ENCODE data around the gene RAP2A. TPM values are rescaled to one million over a fixed set of nuclear protein-coding genes. Genes with fewer than 3 reads are reported as not detected.
A peak's percentile ranks its signal among the peaks of the same experiment; 100 is the strongest.

RAP2A gene
- total and polyA plus RNA-seq, 2 donors (not counting 1 experiment from before 2014, with no cell fraction given): 31.4 to 35.0 TPM

- no peak for DNase-seq (ENCODE audit: low read depth in 2 of 2)
- Histone ChIP-seq H2AFZ (ENCODE audit: low read length) (no peak overlapping the region), H3K4me2 (ENCODE audit: extremely low read depth, insufficient read depth, low read length) (no peak overlapping the region), H3K4me1 (ENCODE audit: control insufficient read depth, extremely low read depth, insufficient read depth, low read length) (no peaks in the 10 kb centered on the region), H3K27me3 (ENCODE audit: control insufficient read depth, insufficient read depth, low read length) (no peaks in the 10 kb centered on the region), H3K27ac (ENCODE audit: insufficient read depth, low read length) (no peak overlapping the region), H3K79me2 (ENCODE audit: control insufficient read depth, insufficient read depth, low read length) (no peaks in the 10 kb centered on the region), H3K9me3 (ENCODE audit: control insufficient read depth, insufficient read depth, low read depth, low read length) (no peaks in the 10 kb centered on the region), H4K20me1 (ENCODE audit: control insufficient read depth, extremely low read depth, insufficient read depth, low read length) (no peaks in the 10 kb centered on the region), H3K36me3 (ENCODE audit: control insufficient read depth, insufficient read depth, low read length) (no peaks in the 10 kb centered on the region), H3K4me3 (replicated peaks in 1 of 4; ENCODE audit: control extremely low read depth in 1 of 4, insufficient read depth in 1 of 4, low read depth in 3 of 4, low read length in 4 of 4) (no peak overlapping the region), H3K9ac (ENCODE audit: insufficient read depth, low read length) (no peak overlapping the region)
- TF ChIP-seq EZH2 (IDR thresholded peaks at IDR 0.05; ENCODE audit: low read length, missing control alignments): no peak
- no peak for TF ChIP-seq CTCF (conservative IDR thresholded peaks at IDR 0.05 in 1 of 2, IDR thresholded peaks at IDR 0.05 in 1 of 2; ENCODE audit: low read depth in 1 of 2, low read length in 2 of 2)
Measured at GRCh38 chr13:97499181-97499580, 65.2 kb downstream of the RAP2A start.

- Histone ChIP-seq H4K20me1 (ENCODE audit: control insufficient read depth, extremely low read depth, insufficient read depth, low read length) (no peaks in the 10 kb centered on the region), H3K4me2 (ENCODE audit: extremely low read depth, insufficient read depth, low read length) (no peak overlapping the region), H3K36me3 (ENCODE audit: control insufficient read depth, insufficient read depth, low read length) (no peaks in the 10 kb centered on the region), H3K9me3 (ENCODE audit: control insufficient read depth, insufficient read depth, low read depth, low read length) (no peaks in the 10 kb centered on the region), H3K4me3 (replicated peaks in 1 of 4; ENCODE audit: control extremely low read depth in 1 of 4, insufficient read depth in 1 of 4, low read depth in 3 of 4, low read length in 4 of 4) (no peak overlapping the region), H3K79me2 (ENCODE audit: control insufficient read depth, insufficient read depth, low read length) (no peaks in the 10 kb centered on the region), H2AFZ (ENCODE audit: low read length) (no peak overlapping the region), H3K4me1 (ENCODE audit: control insufficient read depth, extremely low read depth, insufficient read depth, low read length) (peaks cover 2% of the 10 kb centered on the region), H3K9ac (ENCODE audit: insufficient read depth, low read length) (no peak overlapping the region), H3K27me3 (ENCODE audit: control insufficient read depth, insufficient read depth, low read length) (no peaks in the 10 kb centered on the region), H3K27ac (ENCODE audit: insufficient read depth, low read length) (no peak overlapping the region)
- peak in 1 of 2 donors; percentile 57 for DNase-seq (ENCODE audit: low read depth in 2 of 2)
- TF ChIP-seq EZH2 (IDR thresholded peaks at IDR 0.05; ENCODE audit: low read length, missing control alignments) (no peak), CTCF (conservative IDR thresholded peaks at IDR 0.05 in 1 of 2, IDR thresholded peaks at IDR 0.05 in 1 of 2; ENCODE audit: low read depth in 1 of 2, low read length in 2 of 2) (no peak)
Measured at GRCh38 chr13:97502181-97502580, 68.2 kb downstream of the RAP2A start.

- Histone ChIP-seq H4K20me1 (ENCODE audit: control insufficient read depth, extremely low read depth, insufficient read depth, low read length) (no peaks in the 10 kb centered on the region), H3K36me3 (ENCODE audit: control insufficient read depth, insufficient read depth, low read length) (no peaks in the 10 kb centered on the region), H3K9ac (ENCODE audit: insufficient read depth, low read length) (no peak overlapping the region), H3K79me2 (ENCODE audit: control insufficient read depth, insufficient read depth, low read length) (no peaks in the 10 kb centered on the region), H3K4me2 (ENCODE audit: extremely low read depth, insufficient read depth, low read length) (no peak overlapping the region), H3K27me3 (ENCODE audit: control insufficient read depth, insufficient read depth, low read length) (no peaks in the 10 kb centered on the region), H3K27ac (ENCODE audit: insufficient read depth, low read length) (no peak overlapping the region), H3K9me3 (ENCODE audit: control insufficient read depth, insufficient read depth, low read depth, low read length) (no peaks in the 10 kb centered on the region), H2AFZ (ENCODE audit: low read length) (no peak overlapping the region), H3K4me3 (replicated peaks in 1 of 4; ENCODE audit: control extremely low read depth in 1 of 4, insufficient read depth in 1 of 4, low read depth in 3 of 4, low read length in 4 of 4) (no peak overlapping the region), H3K4me1 (ENCODE audit: control insufficient read depth, extremely low read depth, insufficient read depth, low read length) (peaks cover 2% of the 10 kb centered on the region)
- peak in 1 of 2 donors; percentile 12 for DNase-seq (ENCODE audit: low read depth in 2 of 2)
- TF ChIP-seq CTCF (conservative IDR thresholded peaks at IDR 0.05 in 1 of 2, IDR thresholded peaks at IDR 0.05 in 1 of 2; ENCODE audit: low read depth in 1 of 2, low read length in 2 of 2) (no peak), EZH2 (IDR thresholded peaks at IDR 0.05; ENCODE audit: low read length, missing control alignments) (no peak)
Measured at GRCh38 chr13:97502706-97503105, 68.7 kb downstream of the RAP2A start.
